Posterior vena cava (tissue), 2 donors: ENCODE results near the gene WAC. TPM values are rescaled to one million over a fixed set of nuclear protein-coding genes. Genes with fewer than 3 reads are reported as not detected.
"Not testable (repeated sequence)": the region's sequence is repeated elsewhere in the genome, so short reads cannot be mapped to it uniquely, and the experiment has no call there.

Source experiments
- DNase-seq: peaks from one replicate; pipeline ENCODE4 v3.0.0-alpha.2; 2020; ENCODE audit warnings: low spot score
- intact Hi-C, 2 donors: fragments of 100-400 bp; cut with DNase I; formaldehyde crosslinking; loops; one replicate each; pipeline versions ENCODE4 v1.14.1 to v1.14.2; 2022 to 2023
- long read RNA-seq, 2 donors: library from polyadenylated mRNA; unstranded; transcript quantifications; one replicate each; pipeline ENCODE4 v2.0.0, GENCODE V29; 2020 to 2021
- total RNA-seq, 2 donors: library from RNA; stranded (reverse); fragmentation: NEBNext Ultra II Directional; extraction: Animal tissue kit (Norgen Biotek cat#: 25700); gene quantifications; one replicate each; pipeline ENCODE4 v1.2.1, GENCODE V29; 2021
- donor health status: DM: yes; HTN: yes; CAD: no.
- donor health status: DM: yes; HTN: yes; CAD: no.

The WAC gene, protein sequence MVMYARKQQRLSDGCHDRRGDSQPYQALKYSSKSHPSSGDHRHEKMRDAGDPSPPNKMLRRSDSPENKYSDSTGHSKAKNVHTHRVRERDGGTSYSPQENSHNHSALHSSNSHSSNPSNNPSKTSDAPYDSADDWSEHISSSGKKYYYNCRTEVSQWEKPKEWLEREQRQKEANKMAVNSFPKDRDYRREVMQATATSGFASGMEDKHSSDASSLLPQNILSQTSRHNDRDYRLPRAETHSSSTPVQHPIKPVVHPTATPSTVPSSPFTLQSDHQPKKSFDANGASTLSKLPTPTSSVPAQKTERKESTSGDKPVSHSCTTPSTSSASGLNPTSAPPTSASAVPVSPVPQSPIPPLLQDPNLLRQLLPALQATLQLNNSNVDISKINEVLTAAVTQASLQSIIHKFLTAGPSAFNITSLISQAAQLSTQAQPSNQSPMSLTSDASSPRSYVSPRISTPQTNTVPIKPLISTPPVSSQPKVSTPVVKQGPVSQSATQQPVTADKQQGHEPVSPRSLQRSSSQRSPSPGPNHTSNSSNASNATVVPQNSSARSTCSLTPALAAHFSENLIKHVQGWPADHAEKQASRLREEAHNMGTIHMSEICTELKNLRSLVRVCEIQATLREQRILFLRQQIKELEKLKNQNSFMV
- total RNA-seq: 100 to 1,000 TPM; 101 to 124 TPM
- long read RNA-seq, donor 1, transcript WAC-203 (14 exons, 3,042 nt): major isoform, 5 of 33 reads
- long read RNA-seq, donor 1, partial matches to known transcripts: 14 of 33 reads
- long read RNA-seq, donor 1, other reads (novel, unspliced or antisense): 12 of 33 reads
- long read RNA-seq, donor 2, partial matches to known transcripts: 29 of 48 reads
- long read RNA-seq, donor 2, other reads (novel, unspliced or antisense): 14 of 48 reads

DNA sequence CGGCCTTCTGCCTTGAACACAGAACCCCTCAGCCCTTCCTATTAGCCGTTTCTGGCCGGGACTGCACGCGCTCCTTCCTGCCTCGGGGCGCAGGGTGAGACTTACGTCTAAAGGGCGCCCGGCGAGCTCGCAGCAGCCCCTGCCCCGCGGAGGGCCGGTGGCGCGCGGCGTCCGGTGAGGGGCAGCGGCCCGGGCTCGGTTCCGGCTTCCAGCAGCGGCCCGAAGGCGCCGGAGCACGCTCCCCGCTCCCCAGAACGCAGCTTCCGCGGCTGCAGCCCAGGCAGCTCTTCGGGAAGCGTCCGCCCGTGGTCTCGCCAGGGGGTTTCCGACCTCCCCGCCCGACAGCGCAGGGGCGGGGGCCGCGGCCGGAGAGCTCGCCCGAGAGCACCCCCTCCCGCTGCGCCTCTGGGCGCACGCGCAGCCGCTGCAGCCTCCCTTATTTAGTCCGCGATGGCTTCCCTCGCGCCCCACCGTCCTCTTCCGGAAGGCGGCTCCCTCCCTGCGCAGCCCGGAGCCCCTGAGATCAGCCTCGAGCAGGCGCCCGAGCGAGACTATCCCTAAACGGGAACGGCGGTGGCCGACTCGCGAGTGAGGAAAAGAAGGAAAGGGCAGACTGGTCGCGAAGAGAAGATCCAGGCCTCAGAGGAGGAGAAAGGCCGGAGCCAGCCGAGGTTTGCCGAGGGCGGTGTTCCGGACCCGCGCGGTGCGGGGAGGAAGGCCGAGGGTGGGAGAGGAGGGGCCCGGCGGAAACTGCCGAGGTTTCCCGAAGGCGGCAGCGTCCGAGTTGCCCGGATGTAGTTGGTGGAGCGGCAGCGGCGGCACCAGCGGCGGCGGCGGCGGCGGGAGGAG, at the start of gene WAC:
TSS of gene WAC (plus strand) at position 782 of the 849 bp plus-strand sequence. CDS start 462 bp downstream, outside the sequence.
- DNase-seq: peak; percentile 99
- intact Hi-C loops: no loop called here

DNA sequence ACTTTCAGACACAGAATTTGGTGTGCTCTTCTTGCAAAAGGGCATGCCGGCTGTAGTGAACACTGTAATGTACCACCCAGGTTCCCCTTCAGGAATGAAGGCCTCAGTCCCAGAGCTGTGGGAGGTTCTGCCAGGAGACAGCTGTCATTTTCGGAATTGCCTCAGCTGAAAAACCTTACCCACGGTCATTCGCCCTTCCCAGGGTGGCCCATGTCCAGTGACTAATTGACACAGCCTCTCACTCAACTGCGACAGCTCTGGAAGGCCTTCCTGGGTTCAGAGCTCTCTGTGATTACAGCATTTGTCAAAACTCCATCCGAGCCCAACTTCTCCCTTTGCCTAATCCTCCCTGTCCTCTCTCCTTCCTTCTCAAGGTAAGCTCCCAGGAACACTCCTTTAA, 43.7 kb upstream of the WAC start:
- no peak for DNase-seq
- intact Hi-C loops: no loop called here

DNA sequence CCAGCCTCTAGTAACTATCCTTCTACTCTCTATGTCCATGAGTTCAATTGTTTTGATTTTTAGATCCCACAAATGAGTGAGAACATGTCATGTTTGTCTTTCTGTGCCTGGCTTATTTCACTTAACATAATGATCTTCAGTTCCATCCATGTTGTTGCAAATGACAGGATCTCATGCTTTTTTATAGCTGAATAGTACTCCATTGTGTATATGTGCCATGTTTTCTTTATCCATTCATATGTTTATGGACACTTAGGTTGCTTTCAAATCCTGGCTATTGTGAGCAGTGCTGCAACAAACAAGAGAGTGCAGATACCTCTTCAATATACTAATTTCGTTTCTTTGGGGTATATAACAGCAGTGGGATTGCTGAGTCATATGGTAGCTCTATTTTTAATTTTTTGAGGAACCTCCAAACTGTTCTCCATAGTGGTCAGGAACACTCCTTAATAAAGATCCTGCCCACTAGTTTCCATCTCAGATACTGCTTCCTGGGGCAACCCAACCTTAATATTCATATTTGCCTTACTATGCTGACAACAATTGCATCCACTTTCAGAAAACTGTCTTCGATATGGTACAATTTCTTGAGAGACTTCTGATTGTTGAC, 42.6 kb upstream of the WAC start:
- intact Hi-C loops, DNase-seq: not testable (repeated sequence)

DNA sequence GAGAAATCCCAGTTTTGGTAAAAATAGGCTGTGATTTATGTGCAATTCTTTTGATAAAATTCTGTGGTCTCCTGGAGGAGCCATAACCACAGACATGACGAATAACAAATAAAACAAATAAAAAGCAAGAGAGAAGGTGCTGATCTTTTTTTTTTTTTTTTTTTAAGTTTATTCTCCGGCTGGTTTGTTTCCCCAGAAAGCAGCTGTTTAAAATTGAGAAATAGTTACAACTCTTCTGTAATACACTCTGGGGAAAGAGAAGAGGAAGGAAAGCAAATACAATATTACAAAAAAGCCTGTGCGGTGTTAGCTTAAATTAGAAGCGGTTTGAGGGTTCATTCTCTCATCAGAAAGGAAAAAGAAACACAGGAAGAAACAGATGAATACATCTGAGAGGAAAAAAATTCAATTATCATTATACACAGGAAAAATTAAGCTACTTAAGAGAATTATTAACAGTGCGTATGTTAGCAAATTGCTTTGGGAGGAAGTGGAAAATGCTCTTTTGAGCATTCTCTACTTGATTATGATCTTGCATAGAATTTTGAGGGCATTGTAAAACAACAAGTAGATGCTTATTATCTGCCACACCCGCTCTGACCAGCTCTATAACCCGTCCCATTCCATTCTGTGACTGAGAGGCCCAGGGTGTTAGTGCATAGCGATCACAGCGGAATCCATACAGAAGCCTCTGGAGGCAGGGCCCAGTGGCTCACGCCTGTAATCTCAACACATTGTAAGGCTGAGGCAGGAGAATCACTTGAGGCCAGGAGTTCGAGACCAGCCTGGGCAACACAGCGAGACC, 40.6 kb upstream of the WAC start:
- DNase-seq: no peak
- intact Hi-C loops: no loop called here

DNA sequence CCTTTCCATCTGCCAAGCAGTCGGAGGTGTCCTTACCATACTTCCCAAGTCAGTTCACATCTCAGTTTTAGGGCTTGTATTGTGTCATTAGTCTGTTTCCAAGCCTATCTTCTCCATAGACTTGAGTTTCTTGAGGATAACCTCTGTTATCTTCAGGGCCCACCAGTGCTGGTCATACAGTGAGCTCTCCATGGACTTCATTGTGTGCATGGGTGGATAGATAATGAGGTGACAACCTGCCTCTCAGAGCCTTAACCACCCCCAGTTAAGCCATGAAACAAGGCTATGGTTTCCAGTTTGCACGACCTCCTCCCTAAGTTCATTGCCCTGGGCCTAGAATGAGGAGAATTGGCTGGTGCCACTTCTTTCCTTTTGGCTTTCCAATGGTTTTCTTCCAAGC, 38.5 kb upstream of the WAC start:
- intact Hi-C loops: no loop called here
- DNase-seq: no peak

DNA sequence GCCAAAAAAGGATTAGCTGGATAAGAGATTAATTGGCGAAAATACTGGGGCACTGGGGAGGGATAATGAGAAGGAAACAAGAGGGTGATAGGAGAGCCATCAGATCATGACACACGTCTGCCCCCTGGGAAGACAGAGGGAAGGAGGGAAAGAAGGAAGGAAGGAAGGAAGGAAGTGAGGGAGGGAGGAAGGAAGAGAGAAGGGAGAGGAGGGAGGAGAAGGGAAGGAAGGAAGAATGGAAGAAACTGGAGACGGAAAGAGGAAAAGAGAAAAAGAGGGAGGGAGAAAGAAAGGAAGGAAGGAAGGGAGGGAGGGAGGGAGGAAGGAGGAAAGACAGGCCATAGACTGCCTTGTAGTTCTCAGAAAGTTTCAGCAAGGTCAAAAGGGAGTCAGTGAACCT, 37.8 kb upstream of the WAC start:
- DNase-seq: no peak
- intact Hi-C loops: no loop called here

DNA sequence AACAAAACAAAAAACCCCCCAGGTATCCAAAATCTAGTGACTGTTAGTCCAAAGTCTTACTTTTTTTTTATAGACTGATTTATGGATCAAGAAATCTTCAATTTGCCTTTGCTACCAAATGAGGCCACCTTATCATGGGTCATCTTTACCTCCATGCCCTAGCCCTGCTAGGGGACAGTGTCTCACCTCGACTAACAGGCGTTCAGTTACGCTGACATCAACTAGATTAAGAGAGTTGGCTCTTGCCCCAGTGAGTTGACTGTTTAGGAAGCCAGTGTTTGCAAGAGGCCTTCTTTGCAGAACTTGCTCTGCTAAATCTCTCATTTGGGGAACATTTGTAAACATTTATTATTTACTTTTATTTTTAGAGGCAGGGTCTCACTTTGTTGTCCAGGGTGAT, 36.9 kb upstream of the WAC start:
- intact Hi-C loops: no loop called here
- DNase-seq: no peak

DNA sequence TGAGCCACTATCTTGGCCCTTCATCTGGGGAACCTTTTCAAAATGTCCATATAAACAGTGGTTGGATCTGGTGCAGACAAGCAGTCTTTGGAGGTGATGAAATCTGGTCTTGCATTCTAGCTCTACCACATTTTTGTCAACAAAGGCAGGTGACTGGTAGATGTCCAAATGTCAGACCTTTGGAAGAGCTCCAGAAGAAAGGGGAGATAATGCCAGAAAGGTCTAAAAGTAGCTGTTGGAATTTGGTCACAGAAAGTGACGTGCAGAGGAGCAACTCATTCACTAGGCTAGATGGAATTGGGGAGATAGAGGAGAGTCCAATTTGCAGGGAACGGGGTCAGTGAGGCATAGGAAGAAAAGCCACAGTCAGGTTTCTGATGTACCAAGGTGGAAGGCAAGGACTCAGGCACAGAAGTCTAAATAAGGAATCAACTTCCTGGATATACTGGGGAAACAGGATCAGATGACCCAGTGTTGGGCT, 36.4 kb upstream of the WAC start:
- intact Hi-C loops: no loop called here
- no peak for DNase-seq

DNA sequence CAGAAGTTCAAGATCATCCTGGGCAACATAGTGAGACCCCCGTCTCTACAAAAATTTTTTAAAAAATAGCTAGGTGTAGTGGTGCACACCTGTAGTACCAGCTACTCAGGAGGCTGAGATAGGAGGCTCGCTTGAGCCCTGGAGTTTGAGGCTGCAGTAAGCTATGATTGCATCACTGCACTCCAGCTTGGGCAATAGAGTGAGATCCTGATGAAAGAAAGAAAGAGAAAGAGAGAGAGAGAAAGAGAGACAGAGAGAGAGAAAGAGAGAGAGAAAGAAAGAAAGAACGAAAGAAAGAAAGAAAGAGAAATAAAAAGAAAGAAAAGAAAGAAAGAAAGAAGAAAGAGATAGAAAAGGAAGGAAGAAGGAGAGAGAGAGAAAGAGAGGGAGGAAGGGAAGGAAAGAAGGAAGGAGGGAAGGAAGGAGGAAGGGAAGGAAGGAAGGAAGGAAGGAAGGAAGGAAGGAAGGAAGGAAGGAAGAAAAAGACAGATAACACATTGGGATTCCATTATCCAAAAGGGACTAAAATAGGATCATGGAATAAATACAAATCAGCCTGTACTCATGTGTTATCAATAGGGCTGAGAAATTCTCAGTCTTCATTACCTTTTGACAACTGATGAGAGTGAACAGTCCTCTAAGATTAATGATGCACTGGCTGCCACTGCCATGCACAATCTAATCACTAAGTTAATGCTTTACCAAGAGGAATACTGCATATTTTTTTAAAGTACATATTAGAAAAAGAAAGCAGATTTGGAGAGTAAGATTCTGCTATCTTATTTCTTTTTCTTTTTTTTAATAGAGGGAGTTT, 35.4 kb upstream of the WAC start:
- intact Hi-C loops: no loop called here

DNA sequence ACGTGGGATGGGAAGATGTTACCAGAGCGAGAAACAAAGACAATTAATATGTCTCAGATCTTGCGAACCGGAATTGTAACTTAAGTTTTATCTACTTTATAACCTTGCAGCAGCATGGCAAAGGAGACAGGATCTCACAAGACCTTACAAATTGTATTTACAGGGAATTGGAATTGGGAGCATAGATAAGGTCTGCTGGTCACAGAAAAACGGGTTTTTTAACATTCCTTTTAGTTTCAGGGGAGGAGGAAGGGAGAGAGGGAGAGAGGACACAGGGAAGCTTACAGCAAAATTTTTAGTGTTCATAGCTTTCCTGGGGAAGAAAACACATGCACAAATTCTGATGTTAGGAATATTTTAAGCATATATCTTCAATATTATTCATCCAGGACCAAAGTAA, 32.7 kb upstream of the WAC start:
- DNase-seq: not testable (repeated sequence)
- intact Hi-C loops: loop anchor here in 1 of 2 donors (2.0 kb wide), 1 partner anchor 71 kb away; no protein-coding TSS in a partner anchor

More for the DNA sequence above, 35.4 kb upstream of the WAC start:
- no peak for DNase-seq

DNA sequence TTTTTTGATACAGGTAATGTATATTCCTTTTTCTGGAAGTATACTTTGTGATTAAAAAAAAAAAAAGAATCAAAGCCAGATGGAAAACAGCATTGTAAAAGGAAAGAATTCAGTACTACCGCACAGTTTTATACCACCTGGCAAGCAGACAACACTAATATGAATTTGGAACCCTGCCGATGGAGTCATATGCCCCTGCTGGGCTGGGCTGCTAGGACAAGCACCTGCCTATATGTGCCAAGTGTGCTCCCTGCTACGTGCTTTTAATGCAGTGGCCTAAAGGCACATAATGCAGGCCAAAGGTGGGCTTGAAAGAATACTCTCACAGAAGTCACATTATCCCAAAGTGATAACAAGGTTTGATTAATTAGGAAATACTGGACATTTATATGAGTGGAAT, 29.8 kb upstream of the WAC start:
- intact Hi-C loops: no loop called here
- no peak for DNase-seq

DNA sequence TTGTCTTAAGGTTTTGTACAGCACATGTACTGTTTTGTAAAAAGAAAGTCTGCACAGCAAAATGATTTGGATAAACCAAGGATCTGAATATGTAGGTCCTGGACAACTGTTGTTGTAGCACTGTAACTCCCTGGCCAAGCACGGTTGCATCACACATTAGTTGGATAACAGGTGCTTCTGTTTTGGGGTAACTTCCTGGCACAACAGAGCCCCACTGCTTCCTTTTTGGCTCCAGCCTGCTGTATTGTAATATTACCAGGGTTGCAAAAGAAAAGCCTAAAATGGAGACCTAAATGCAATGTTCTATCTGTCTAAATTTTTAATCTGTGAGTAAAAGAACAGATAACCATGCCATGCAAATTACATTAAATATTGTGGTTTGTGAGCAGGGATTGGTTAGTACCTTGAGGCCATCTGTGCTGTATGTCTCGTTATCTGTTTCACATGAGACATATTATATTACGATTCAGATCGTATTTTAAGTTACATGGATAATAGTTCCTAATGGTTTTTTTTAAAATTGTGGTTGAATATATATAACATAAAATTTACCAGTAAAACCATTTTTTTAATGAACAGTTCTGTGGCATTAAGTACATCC, 27.5 kb upstream of the WAC start:
- intact Hi-C loops: no loop called here
- DNase-seq: no peak

DNA sequence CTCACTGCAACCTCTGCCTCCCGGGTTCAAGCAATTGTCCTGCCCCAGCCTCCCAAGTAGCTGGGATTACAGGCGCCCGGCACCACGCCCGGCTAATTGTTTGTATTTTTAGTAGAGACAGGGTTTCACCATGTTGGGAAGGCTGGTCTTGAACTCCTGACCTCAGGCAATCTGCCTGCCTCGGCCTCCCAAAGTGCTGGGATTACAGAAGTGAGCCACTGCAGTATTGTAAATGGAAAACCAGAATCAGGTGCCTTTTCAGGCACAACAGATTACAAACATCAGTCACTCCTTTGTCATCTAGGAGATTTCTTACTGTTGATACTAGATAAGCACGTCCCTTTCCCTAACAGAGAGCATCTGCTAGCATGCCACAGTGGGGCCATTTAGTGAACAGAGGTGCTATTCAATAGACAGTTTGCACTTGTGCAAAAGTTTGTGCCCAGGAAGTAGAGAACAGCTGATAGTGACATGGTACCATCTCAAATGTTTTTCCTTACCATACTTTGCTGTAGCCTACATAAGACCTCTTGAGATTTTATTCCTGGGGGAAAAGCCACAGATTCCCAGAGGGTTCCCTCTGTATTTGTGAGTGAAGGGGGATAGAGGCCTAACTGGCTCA, 24.5 kb upstream of the WAC start:
- intact Hi-C loops: no loop called here
- DNase-seq: no peak

DNA sequence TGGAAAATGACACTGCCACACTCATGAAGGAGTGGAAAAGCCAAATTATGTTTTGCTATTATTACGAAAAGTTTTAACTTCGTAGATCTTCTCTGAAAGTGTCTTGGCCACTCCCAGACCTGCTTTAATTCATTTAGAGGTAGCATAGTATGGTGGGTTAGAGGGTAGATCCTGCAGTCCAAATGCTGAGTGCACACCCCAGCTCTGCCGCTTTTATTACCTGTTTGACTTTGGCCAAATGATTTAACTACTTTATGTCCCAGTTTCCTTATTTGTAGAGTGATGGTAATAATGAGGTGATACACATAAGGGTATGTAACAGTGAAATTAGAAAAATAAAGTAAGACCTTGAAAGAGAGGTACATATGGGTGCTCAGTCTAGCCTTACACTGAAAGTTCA, 23.6 kb upstream of the WAC start:
- DNase-seq: no peak
- intact Hi-C loops: no loop called here

DNA sequence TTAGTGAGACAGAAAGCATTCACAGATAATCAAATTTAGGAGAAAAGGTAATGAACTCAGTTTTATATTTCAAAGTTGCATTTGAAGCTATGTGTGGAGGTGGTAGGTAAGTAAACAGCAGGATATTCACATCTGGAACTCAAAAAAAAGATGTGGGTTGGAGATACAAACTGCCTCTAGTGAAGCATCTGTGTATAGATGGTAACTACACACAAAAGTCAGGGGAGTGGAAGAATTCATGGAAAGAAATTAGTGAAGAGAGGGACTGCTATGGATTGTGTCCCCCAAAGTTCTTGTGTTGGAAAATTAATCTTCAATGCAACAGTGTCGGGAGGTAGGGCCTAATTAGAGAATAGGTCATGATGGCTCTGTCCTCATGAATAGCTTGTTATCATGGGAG, 18.3 kb upstream of the WAC start:
- no peak for DNase-seq
- intact Hi-C loops: no loop called here

DNA sequence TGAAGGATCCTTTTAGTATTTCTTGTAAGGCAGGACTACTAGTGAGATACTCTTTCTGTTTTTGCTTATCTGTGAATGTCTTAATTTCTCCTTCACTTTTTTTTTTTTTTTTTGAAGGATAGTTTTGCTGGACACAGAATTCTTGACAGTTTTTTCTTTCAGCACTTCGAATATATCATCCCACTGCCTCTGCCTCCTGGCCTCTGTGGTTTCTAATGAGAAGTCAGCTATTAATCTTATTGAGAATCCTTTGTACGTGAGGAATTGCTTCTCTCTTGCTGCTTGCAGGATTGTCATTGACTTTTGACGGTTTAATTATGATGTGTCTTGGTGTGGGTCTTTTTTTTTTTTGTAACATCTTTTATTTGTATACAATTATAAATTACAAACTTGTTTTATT, 12.6 kb upstream of the WAC start:
- DNase-seq: no peak
- intact Hi-C loops: no loop called here

DNA sequence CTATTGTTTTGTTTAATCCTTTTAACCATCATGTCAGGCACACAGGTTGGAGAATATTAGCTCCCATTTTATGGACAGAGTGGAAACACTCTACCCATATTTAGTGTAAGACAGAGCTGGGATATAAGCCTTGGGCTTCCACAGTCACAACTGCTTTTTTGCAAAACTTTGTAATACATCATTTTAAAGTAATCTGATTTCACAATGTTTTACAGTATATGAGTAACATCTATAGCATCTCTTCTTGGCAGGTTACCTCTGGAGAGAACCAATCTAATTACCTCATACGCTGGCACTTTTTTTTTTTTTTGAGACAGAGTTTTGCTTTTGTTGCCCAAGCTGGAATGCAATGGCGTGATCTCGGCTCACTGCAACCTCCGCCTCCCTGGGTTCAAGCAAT, 12.1 kb upstream of the WAC start:
- DNase-seq, intact Hi-C loops: not testable (repeated sequence)
